Stimulated activated CD4-positive, alpha-beta T cell treated with anti-CD3 and anti-CD28 coated beads, Interleukin-4, amount 100 ng/mL, for 24 hours (primary cell): Measurements from ENCODE around the gene CRTC3.
A peak's percentile ranks its signal among the peaks of the same experiment; 100 is the strongest.

ENCODE experiments used
- DNase-seq: peaks from one replicate; pipeline ENCODE4 v3.0.0-alpha.2; 2020

CRTC3 gene

GRCh38 chr15:90596943-90597342, 67.2 kb downstream of the CRTC3 start:
- no peak for DNase-seq

DNA sequence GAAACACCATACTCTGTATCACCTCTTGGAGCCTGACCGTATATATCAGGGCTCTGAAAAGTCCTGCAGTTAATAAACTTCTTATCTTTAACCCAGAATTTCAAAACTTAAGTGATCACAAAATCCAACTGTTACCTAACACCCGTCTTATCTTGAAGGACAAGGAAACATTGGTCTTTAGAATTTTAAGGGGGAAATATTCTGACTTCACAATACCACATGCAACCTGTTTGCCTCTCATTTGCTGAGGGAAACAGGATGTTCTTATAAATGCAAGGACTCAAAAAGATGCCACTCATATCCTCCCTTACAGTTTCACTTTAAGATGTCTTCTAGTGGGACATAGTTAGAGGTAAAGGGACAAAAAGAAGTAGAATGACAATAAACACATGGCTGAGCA, 67.9 kb downstream of the CRTC3 start:
- no peak for DNase-seq

DNA sequence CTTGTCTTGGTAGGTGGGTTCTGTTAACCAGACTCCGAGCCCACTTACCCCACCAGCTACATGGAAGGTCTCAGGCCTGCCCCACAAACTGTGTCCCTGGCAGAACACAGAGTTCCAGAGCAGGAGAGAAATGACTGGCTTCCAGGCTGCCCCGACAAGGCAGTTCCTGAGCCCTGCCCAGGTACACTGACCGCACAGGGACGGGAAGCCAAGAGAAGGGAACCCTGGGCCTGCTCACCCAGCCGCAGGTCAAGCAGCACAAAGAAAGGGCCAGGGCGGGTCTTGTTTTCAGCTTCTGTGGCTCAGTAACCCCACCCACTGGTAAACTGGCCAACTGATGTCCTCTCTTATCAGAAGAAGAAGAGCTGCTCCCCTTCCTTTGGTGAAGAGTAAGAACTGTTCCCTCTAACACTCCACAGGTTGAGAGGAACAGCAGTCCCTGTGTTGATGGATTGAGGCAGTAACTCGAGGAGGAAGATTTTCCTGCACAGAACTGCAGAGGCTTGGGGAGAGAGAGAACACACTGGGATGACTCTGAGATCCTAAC, 68.4 kb downstream of the CRTC3 start:
- DNase-seq = no peak

DNA sequence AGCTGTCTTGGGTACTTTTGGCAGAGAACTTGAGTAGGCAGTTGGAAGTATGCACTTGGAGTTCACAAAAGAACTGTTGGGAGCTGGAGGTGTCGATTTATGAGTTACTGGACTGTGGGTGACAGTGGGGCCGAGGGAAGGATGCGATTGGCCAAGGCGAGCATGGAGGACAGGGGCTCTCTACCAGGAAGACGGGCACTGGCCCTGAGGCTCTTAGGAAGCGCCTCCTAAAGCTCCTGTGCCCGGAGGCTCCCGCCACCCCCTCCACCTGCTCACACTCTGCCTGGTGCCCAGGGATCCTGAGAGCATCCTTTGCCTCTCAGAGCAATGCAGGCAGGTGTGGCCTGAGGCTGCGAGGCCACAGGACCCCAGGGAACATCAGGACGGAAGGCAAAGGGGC, 69.0 kb downstream of the CRTC3 start:
- no peak for DNase-seq

GRCh38 chr15:90599116-90599515, 69.4 kb downstream of the CRTC3 start:
- no peak for DNase-seq

DNA sequence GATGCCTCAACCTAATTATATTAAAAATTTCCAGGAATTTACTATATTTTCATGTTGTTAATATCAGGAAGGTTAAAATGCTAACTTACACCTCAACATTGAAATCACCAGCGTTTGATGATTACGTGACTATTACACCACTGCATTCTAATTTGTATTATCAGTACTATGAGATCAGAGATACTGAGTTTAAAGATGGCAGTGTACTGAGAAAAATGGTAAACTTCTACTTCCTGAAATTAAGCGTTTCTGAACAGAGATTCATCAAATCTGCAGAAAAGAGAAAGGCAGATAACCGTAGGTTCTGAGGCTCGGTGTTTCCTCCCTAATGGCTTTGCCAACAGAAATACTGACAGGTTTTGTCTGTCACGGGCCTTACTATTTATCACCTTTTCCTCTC, 69.9 kb downstream of the CRTC3 start:
- no peak for DNase-seq

DNA sequence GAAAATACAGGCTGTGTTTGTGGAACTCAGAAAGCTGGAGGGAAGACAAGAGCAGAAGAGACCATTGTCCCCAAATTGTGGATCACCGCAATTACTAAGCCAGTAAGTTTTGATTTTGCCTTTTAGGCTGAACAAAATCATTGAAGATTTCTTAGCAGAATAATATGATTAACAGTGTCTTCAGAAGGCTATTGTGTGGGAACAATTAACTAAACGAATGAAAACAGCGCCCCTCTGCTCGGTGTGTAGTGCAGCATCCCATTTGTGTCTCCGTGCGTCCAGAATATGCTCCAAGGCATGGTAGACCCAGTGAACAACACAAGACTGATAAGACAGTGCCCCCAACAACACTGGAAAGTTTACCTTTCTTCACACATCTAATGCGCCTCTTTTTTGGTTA, 71.2 kb downstream of the CRTC3 start:
- no peak for DNase-seq

DNA sequence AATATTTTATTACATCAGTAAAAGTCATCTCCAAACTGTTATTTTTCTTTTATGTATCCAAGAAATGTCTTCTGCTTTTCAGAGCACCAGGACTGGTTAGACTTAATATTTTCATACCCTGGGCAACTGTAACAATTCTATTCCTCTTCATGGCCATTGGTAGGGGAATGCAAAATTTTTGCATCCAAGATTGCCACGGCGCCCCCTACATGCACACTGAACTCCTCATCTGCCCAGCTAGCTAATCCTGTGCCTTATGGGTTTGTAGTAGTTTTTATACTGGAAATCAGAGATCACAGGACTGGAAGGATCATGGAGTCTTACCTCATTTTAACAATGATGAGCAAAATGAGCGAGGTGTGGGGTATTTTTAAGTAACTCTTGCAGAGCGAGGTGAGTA, 74.2 kb downstream of the CRTC3 start:
- peak; percentile 44 for DNase-seq

DNA sequence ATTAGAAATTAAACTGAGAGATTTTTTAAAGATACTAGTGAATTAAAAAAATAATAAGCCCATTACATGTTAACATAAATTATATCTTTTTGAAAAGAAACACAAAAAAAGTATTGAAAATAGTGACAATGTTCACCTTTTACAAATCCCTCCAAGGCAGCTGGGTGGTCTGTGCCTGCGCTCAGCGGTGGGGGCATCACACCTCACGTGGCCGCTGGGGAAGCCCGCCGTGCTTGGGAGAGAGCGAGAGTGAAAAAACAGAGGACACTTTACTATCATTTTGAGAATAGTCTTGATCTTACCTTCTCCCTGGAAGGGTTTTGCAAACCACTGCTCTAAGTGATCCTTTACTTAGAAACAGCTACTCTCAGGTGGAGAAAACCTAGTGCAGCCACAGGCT, 76.9 kb downstream of the CRTC3 start:
- DNase-seq = no peak

GRCh38 chr15:90607361-90607760, 77.6 kb downstream of the CRTC3 start:
- no peak for DNase-seq

GRCh38 chr15:90609242-90610180, 79.8 kb downstream of the CRTC3 start:
- DNase-seq = no peak

DNA sequence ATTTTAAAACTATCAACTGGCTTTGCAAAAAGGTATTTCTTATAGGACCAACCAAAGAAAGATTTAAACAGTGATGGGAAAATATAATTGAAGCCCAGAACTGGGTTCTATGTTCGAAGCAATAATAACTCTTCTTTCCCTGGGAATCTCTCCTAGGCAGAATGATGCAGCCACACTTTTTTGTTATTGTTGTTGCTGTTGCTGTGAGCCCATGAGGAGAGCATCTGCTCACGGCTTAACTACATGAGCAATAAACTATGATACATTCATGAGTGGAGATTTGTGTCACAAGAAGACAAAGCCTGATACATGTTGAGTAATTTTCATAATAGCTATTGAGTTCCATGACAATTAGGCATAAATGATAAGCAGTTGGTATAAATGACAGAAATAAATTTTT, 80.5 kb downstream of the CRTC3 start:
- no peak for DNase-seq

DNA sequence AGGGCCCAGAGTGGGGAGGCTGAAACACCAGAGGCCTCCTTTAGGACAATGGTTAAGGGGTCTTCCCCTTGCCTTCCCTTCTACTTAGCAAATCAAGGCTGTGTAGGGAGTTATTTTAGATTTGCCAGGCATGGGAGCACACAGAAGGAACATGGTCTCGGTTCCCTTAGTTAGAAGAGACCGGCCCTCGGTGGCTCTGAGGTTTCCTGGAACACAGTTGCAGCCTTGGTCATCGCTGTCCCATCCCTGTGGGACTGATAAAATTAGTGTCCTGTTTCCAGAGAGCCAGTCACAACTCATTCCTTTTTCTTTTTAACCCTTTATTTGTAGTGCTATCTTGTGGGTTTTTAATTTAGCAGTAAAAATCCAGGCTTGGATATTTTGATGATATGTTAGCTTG, 81.4 kb downstream of the CRTC3 start:
- DNase-seq = no peak

DNA sequence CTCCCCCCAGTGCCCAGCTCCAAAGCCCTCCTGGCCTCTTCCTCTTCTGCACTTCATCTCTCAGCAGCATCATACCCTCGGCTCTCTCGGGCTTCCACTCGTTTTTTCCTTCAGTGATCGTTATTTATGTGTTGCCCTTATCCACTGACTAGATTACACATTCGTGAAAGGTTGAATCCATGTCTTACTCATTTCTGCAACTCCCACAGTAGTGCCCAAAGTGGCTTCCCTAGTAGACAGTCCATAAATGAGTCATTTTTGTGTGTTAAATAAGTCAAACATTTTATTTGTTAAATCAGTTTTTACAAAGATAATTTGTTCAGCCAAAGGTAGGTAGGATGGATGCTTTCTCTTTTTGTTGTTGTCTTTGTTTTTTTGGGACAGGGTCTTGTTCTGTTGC, 87.4 kb downstream of the CRTC3 start:
- no peak for DNase-seq

DNA sequence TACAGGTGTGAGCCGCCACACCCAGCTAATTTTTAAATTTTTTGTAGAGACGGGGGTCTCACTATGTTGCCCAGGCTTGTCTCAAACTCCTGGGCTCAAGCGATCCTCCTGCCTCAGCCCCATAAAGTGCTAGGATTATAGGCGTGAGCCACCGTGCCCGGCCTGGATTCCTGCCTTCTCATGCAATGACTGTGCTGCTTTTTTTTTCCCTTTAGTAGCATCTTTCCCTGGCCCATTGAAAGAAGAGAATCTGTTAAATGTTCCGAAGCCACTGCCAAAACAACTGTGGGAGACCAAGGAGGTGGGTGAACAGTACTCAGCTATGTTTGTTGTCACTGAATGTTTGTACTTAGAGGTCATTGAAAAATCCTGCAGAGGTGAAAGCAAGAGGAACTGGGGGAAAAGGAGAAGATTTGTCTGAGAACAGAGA, 88.0 kb downstream of the CRTC3 start:
- no peak for DNase-seq

DNA sequence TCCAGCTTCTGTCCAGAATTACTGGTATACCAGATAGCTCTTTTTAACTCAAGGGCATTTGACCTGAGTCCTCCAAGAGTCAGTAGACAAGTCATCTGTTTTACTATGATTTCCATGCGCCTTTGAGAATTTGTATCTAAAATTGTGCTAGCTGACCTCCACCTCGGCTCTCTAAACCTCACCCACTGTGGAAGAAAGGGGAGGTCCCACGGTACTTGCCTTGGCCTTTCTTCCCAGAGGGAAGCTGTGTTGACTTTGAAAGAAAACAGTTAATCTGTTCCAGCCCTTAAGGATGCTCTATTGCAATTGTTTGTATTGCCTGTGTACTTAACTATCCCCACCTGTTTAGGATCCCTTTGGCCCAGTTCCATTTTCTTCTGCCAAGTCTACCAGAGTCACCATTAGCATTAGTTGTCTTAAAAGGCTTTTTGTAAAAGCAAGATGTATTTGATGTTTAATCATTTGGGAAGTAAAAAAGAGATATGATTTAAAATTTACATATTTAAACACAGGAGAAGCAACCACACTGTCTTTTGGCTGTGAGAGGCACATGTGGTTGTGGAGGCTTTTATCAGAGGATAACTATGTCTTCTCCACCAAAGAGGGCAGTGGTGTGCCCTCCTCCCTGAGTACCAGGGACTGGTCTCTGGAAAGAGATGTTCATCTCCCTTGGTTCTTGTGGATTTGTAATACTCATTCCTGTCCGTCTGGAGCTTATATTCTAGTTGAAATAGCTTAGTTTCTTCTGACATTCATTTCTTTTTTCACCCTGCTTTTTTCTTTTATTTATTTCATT, 88.8 kb downstream of the CRTC3 start:
- no peak for DNase-seq

DNA sequence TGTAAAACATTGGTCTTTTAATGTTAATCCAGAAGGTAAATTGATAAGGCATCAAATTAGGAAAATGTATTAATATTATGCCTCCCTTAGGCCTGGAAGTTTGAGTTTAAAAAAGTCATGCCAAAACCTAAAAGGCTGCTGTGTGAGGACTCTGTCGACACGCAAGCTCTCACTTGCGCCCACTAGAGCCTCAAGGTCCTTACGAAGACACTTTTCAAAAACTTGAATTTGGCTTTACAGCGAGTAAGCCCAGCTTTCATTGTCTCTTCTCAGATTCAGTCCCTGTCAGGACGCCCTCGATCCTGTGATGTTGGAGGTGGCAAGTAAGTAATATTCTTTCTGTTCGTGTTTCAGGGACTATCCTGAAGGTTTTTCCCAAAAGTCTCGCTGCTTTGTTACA, 89.7 kb downstream of the CRTC3 start:
- DNase-seq = no peak

GRCh38 chr15:90619939-90620338, 90.2 kb downstream of the CRTC3 start:
- DNase-seq = no peak

DNA sequence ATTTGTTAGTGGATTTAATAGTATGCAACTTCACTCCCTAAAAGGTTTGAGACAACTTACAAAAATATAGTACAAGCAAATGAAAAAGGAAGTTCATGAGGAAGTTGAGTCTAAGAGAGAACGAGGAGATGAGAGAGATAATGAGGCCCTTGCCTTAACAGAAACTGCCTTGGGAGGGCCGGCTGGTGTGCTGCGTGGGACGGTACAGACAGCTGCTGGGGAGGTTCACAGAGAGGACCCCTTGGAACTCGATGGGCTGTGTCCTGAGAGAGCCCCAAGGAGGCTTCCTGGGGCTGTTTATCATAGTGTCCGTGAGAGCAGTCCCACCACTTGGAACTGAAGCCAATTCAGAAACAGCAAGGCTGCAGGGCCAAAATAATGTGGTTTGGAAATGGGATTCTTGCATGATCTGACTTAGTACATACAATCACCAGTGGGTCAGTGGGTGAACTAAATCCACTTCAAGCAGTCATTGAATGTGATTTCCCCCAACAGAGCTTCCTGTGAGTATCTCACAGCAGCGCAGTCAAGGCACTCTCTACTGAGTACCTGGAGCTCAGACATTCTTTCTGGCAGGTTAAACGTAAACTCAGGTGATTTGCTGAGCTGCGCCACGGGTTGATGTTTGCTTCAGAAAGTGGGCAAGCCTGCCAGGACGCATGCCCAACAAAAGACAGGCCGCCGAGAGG, 90.8 kb downstream of the CRTC3 start:
- peak; percentile 27 for DNase-seq

GRCh38 chr15:90623854-90624253, 94.1 kb downstream of the CRTC3 start:
- no peak for DNase-seq

DNA sequence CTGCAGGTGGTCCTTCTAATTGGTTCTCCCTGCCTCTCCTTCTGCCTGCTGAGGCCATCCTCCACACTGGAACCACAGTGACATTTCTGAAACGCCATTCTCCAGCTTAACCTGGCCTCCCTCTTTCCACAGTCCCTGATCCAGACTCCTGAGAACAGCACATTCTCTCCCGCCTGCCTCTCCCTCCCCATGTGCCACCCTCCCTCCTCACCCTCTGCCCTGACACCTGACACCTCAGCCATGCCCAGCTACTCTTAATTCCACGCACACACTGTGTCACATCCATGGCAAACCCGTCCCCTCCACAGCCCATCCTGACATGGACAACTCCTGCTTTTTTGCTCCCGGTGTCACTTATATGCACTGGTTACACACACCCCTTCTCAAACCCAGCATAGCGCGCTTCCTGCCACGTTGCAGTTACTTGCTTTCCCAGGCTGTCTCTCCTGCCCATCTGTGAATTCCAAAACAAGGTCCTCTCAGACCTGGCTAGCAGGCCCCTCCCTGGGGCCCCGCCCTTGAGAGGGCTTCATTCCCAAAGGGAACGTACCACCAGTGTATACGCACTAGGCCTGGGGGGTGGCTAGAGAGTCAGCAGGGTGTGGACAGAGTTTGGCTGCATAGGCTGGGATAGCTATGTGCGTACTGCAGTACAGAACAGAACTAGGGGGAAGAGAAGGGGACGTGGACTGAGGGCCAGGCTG, 94.7 kb downstream of the CRTC3 start:
- no peak for DNase-seq

- DNase-seq = no peak
These were observed 95.3 kb downstream of the CRTC3 start for GRCh38 chr15:90625037-90625436.

- no peak for DNase-seq
These were observed 99.5 kb downstream of the CRTC3 start for GRCh38 chr15:90629217-90629616.
